Measurements from ENCODE around the gene MAP3K9. TPM values are rescaled to one million over a fixed set of nuclear protein-coding genes. Genes with fewer than 3 reads are reported as not detected.

Gene MAP3K9
- total RNA-seq (ENCODE audit: unreplicated experiment), result 8.6 TPM
- long read RNA-seq, result 0 reads

DNA sequence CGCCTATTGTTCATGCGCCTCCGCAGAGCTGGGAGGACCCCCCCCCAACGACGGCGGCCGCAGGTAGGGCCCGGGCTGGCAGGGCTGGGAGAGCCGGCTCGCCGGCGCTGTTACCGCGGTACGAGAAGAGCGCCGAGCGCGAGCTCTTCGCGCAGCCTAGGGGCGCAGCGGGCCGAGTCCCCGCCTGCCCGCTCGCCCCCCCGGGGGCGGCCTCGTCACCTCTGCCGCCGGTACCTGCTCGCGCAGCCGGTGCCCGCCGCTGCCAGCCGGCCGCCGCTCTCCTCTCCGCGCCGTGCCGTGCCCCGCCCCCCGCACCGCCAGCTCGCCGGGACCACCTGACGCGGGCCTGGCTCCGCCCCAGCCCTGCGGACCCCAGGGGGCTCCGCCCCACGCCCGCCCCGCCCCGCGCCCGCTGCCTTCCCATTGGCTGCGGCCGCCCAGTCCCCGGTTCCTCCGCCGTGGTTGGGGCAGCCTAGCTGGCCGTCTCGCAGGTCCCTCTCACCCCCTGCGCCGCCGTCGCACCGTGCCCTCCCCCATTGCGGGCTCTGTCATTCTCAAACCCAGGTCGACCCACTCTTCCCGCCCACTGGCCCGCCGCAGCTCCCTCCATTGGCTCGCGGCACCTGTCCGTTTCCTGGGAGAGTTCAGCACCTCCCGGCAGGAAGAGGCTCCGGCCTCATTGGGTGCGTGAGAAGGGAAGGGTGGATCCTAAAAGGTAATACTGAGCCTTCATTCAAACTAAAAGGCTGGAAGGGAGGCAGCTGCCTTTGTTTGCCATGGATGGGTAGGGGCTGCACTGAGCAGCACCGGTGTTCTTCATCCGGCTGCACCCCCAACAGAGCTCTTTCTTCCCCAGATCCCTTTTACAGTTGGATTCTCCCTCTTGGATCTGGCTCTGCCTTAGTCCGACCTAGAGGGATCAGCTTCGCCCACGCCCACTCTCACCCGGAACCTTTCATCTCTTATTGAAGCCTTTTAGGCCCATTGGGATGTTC lies at the start of gene MAP3K9:
TSS of gene MAP3K9 (minus strand) at position 289 of the 995 bp plus-strand sequence. CDS start 342 bp downstream, outside the sequence.
- H3K36me3 Mint-ChIP-seq (ENCODE audit: low read depth, unreplicated experiment), result no peaks in the 10 kb centered on the region
- peaks cover 7% of the 10 kb centered on the region for H3K27me3 Mint-ChIP-seq (ENCODE audit: unreplicated experiment)
- DNase-seq (ENCODE audit: low spot score), result peak; percentile 97
- no peak within 1 kb of the TSS for H3K27ac Mint-ChIP-seq (ENCODE audit: unreplicated experiment)
- peak within 1 kb of the TSS; percentile 87 for H3K4me3 Mint-ChIP-seq (ENCODE audit: unreplicated experiment)
- no peaks in the 10 kb centered on the region for H3K9me3 Mint-ChIP-seq (ENCODE audit: unreplicated experiment)
- peaks cover 9% of the 10 kb centered on the region for H3K4me1 Mint-ChIP-seq (ENCODE audit: unreplicated experiment)
- TF ChIP-seq, protein P1, sequence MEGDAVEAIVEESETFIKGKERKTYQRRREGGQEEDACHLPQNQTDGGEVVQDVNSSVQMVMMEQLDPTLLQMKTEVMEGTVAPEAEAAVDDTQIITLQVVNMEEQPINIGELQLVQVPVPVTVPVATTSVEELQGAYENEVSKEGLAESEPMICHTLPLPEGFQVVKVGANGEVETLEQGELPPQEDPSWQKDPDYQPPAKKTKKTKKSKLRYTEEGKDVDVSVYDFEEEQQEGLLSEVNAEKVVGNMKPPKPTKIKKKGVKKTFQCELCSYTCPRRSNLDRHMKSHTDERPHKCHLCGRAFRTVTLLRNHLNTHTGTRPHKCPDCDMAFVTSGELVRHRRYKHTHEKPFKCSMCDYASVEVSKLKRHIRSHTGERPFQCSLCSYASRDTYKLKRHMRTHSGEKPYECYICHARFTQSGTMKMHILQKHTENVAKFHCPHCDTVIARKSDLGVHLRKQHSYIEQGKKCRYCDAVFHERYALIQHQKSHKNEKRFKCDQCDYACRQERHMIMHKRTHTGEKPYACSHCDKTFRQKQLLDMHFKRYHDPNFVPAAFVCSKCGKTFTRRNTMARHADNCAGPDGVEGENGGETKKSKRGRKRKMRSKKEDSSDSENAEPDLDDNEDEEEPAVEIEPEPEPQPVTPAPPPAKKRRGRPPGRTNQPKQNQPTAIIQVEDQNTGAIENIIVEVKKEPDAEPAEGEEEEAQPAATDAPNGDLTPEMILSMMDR (IDR thresholded peaks at IDR 0.05; ENCODE audit: unreplicated experiment), result no peak

DNA sequence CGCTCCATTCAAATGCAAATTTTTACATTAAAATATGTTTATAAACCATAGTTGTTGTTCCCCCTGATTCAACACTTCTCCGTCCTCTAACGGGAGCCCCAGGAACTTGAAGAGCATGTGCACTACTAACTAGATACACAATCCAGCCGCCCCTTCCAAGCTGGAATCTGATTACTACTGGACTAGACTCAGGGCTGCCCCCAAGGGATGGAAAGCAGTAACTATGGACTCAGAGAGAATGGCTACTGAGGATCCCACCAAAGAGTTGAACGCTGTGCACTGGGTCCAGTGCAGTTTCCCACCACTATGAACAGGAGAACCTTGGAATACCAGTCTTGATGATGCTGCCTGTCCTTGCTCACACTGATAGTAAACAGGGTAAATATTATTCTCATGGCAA lies 49.3 kb upstream of the MAP3K9 start:
- no peak overlapping the region for H3K27ac Mint-ChIP-seq (ENCODE audit: unreplicated experiment)
- DNase-seq (ENCODE audit: low spot score), result no peak
- no peak overlapping the region for H3K4me3 Mint-ChIP-seq (ENCODE audit: unreplicated experiment)
- no peaks in the 10 kb centered on the region for H3K4me1 Mint-ChIP-seq (ENCODE audit: unreplicated experiment)
- H3K9me3 Mint-ChIP-seq (ENCODE audit: unreplicated experiment), result no peaks in the 10 kb centered on the region
- H3K27me3 Mint-ChIP-seq (ENCODE audit: unreplicated experiment), result peaks cover 1% of the 10 kb centered on the region
- H3K36me3 Mint-ChIP-seq (ENCODE audit: low read depth, unreplicated experiment), result no peaks in the 10 kb centered on the region
- TF ChIP-seq, protein P1 (IDR thresholded peaks at IDR 0.05; ENCODE audit: unreplicated experiment), result no peak

GRCh38 chr14:70857496-70857890 lies 48.2 kb upstream of the MAP3K9 start:
- no peak overlapping the region for H3K27ac Mint-ChIP-seq (ENCODE audit: unreplicated experiment)
- no peaks in the 10 kb centered on the region for H3K36me3 Mint-ChIP-seq (ENCODE audit: low read depth, unreplicated experiment)
- H3K4me1 Mint-ChIP-seq (ENCODE audit: unreplicated experiment), result no peaks in the 10 kb centered on the region
- H3K4me3 Mint-ChIP-seq (ENCODE audit: unreplicated experiment), result no peak overlapping the region
- TF ChIP-seq, protein P1 (IDR thresholded peaks at IDR 0.05; ENCODE audit: unreplicated experiment), result no peak
- no peaks in the 10 kb centered on the region for H3K9me3 Mint-ChIP-seq (ENCODE audit: unreplicated experiment)
- H3K27me3 Mint-ChIP-seq (ENCODE audit: unreplicated experiment), result peaks cover 2% of the 10 kb centered on the region
- no peak for DNase-seq (ENCODE audit: low spot score)

- no peaks in the 10 kb centered on the region for H3K36me3 Mint-ChIP-seq (ENCODE audit: low read depth, unreplicated experiment)
- TF ChIP-seq, protein P1 (IDR thresholded peaks at IDR 0.05; ENCODE audit: unreplicated experiment), result no peak
- H3K27me3 Mint-ChIP-seq (ENCODE audit: unreplicated experiment), result peaks cover 3% of the 10 kb centered on the region
- no peaks in the 10 kb centered on the region for H3K9me3 Mint-ChIP-seq (ENCODE audit: unreplicated experiment)
- DNase-seq (ENCODE audit: low spot score), result no peak
- no peaks in the 10 kb centered on the region for H3K4me1 Mint-ChIP-seq (ENCODE audit: unreplicated experiment)
- H3K4me3 Mint-ChIP-seq (ENCODE audit: unreplicated experiment), result no peak overlapping the region
- no peak overlapping the region for H3K27ac Mint-ChIP-seq (ENCODE audit: unreplicated experiment)
These were observed 47.7 kb upstream of the MAP3K9 start for GRCh38 chr14:70856851-70857495.

Data from endothelial cell (in vitro differentiated cells).